Testis (tissue), 3 donors: ENCODE results near the gene PPP1R9A. TPM values are rescaled to one million over a fixed set of nuclear protein-coding genes. Genes with fewer than 3 reads are reported as not detected.

ENCODE experiments used
- DNase-seq: peaks from one replicate; pipeline ENCODE4 v3.0.0-alpha.2; 2019
- H3K27ac ChIP-seq, 2 donors: fragments of 200-600 bp; sonication (generic); one replicate each; pipeline ENCODE4 v1.5.1; 2019
- H3K27me3 ChIP-seq: fragments of 200-600 bp; sonication (generic); one replicate; pipeline ENCODE4 v1.5.1; 2019
- H3K36me3 ChIP-seq: fragments of 200-600 bp; sonication (generic); one replicate; pipeline ENCODE4 v1.5.1; 2017; ENCODE audit warnings: low read depth; ENCODE audit errors: missing control alignments
- H3K4me1 ChIP-seq: fragments of 200-600 bp; sonication (generic); one replicate; pipeline ENCODE4 v1.5.1; 2019
- H3K4me3 ChIP-seq, 2 donors: fragments of 200-600 bp; sonication (generic); one replicate each; pipeline ENCODE4 v1.5.1; 2017 to 2019
- H3K9me3 ChIP-seq: fragments of 200-600 bp; sonication (generic); one replicate; pipeline ENCODE4 v1.5.1; 2017
- CTCF ChIP-seq, 3 experiments: fragments of 450-650 bp in 2 of 3; fragments of 200-600 bp in 1 of 3; sonication (generic) in 1 of 3; IDR thresholded peaks; one replicate each; pipeline ENCODE4 v1.5.1; 2016 to 2019; ENCODE audit warnings: antibody characterized with exemption in 3 of 3, mild to moderate bottlenecking in 2 of 3, moderate library complexity in 1 of 3
- POLR2A ChIP-seq: fragments of 450-650 bp; IDR thresholded peaks from one replicate; pipeline ENCODE4 v1.6.1; 2017; ENCODE audit warnings: antibody characterized with exemption, mild to moderate bottlenecking, moderate library complexity
- WGBS, 2 donors: methylation state at CpG; one replicate each; pipeline ENCODE4 v1.1.5; 2018; 5-methylcytosine and 5-hydroxymethylcytosine counted together
- intact Hi-C: fragments of 100-400 bp; cut with DNase I; formaldehyde crosslinking; loops from one replicate; pipeline ENCODE4 v1.15.1; 2023; ENCODE audit warnings: low total_unique reads
- polyA plus RNA-seq: library from polyadenylated mRNA; stranded (reverse); fragments of 350-450 nt; fragmentation: Illumina TruSeq; extraction: RNeasy Lipid Tissue Mini Kit (QIAGEN cat#74804); gene quantifications from one replicate; pipeline ENCODE4 v1.2.3, GENCODE V29; 2014; ENCODE audit warnings: low read depth, low replicate concordance; ENCODE audit not compliant: insufficient read depth
- total RNA-seq, 2 donors: library from RNA; depleted of rRNA; stranded (reverse); fragments of >200 nt; gene quantifications; one replicate each; pipeline ENCODE4 v1.2.3, GENCODE V29; 2016

The PPP1R9A gene
- total and polyA plus RNA-seq, 3 donors from 2014 or later: 16.7 to 47.8 (median 47.0) TPM

DNA sequence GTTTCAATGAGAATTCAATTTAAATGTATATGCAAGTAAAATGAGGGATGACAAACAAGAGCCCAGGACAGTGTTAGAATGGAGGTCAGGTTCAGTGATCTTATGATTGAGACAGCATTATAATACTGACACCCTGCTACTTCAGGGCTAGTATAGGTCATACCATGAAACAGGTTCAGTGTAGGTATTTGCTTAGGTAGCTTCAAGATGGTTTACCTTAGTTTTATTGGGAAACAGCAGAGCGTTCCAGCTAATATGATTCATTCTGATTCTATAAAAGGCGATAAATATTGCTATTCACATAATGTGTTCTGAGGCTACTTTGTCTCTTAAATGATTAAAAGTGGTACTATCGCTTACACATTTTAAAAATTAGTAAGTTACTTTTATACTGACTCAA is 203.3 kb downstream of the PPP1R9A start:
- H3K4me1 ChIP-seq: no peaks in the 10 kb centered on the region
- 94 to 95% methylated on average over 3 of the region's 3 CpGs for WGBS, 2 donors
- no peak overlapping the region for H3K4me3 ChIP-seq
- TF ChIP-seq CTCF (IDR thresholded peaks at IDR 0.05) (no peak), POLR2A (no peak)
- H3K9me3 ChIP-seq: no peaks in the 10 kb centered on the region
- H3K36me3 ChIP-seq: no peaks in the 10 kb centered on the region
- no peaks in the 10 kb centered on the region for H3K27me3 ChIP-seq
- intact Hi-C loops: no loop called here
- H3K27ac ChIP-seq: no peak overlapping the region
- DNase-seq: no peak

DNA sequence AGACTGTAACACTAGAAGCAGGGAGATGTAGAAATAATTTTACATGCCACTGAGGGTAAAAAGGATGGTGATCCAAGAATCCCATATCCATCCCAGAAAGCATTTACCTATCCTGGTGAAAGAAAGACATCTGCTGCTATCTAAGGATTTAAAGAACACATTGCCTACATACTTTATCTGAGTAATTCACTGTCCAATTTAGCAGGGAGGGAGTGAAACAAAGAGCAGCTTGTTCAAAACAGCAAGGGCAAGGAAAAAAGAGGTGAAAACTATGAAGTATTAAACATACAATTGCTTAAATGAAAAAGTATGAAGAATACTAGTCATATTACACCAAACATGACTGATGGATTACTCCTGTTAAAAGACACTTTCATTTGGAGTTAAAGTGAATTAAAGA is 206.2 kb downstream of the PPP1R9A start:
- no peak overlapping the region for H3K27ac ChIP-seq
- H3K27me3 ChIP-seq: no peaks in the 10 kb centered on the region
- DNase-seq: no peak
- no peaks in the 10 kb centered on the region for H3K4me1 ChIP-seq
- no peaks in the 10 kb centered on the region for H3K36me3 ChIP-seq
- no peak overlapping the region for H3K4me3 ChIP-seq
- intact Hi-C loops: no loop called here
- TF ChIP-seq CTCF (IDR thresholded peaks at IDR 0.05) (no peak), POLR2A (no peak)
- no peaks in the 10 kb centered on the region for H3K9me3 ChIP-seq

DNA sequence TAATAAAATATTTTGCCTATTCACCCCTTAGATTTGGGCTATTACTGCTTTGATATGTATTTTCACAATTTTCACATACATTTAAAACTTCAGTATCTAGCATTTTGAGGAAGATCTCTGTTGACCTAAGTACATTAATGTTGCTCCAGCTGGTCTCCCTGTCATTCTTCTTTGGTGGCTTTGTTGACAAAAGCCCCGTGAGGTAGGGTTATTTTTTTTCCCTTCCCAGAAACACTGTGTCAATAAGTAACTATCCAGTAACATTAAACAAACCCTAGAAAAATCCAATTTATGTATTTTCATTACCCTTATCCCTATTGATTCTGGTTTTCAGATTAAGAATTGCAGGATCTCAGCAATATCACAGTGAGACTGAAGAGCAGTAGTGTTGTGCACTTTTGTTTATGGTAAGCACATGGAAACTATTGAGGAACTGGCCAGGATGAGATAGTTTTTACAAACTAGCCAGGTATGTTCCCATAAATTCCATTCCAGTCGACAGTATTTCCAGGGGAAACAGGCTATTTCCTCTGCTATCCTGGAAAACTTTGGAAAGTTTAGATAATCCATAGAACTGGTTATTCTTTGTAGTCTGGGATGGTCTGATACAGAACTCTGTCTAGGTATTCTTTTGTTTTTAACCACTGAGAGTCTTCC is 218.8 kb downstream of the PPP1R9A start:
- Histone ChIP-seq H3K4me1 (no peaks in the 10 kb centered on the region), H3K27me3 (no peaks in the 10 kb centered on the region), H3K36me3 (no peaks in the 10 kb centered on the region), H3K27ac (no peak overlapping the region), H3K4me3 (no peak overlapping the region), H3K9me3 (no peaks in the 10 kb centered on the region)
- intact Hi-C loops: no loop called here
- TF ChIP-seq POLR2A (no peak), CTCF (IDR thresholded peaks at IDR 0.05) (no peak)
- DNase-seq: no peak
- 66 to 69% methylated on average over 2 of the region's 2 CpGs for WGBS, 2 donors

- H3K4me1 ChIP-seq: no peaks in the 10 kb centered on the region
- H3K27me3 ChIP-seq: no peaks in the 10 kb centered on the region
- no peaks in the 10 kb centered on the region for H3K36me3 ChIP-seq
- WGBS, 2 donors: 89 to 90% methylated on average over 8 to 11 of the region's 11 CpGs
- no peaks in the 10 kb centered on the region for H3K9me3 ChIP-seq
- no peak for TF ChIP-seq POLR2A
- no peak for TF ChIP-seq CTCF (IDR thresholded peaks at IDR 0.05)
- DNase-seq: no peak
- intact Hi-C loops: no loop called here
- no peak overlapping the region for H3K27ac ChIP-seq
- H3K4me3 ChIP-seq: no peak overlapping the region
These were observed 225.1 kb downstream of the PPP1R9A start for GRCh38 chr7:95132500-95132899.

DNA sequence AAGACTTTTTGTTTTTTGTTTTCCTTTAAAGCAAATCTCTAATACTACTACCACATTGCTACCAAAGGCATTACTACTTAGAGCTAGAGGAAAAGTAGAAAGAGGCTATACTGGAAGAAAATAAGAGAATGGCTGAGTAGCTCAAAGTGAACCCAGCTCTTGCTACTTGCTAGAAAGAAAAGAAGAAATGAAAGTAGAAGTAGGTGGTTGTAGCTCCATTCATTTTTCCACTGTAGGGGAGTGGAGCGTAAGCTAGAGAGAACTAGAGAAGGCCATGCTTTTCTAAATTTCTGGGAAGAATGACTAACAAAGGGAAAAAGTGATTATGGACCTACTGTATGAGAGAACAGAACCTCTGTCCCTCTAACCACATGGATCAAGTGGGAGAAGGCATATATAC is 232.5 kb downstream of the PPP1R9A start:
- TF ChIP-seq POLR2A (no peak), CTCF (IDR thresholded peaks at IDR 0.05) (no peak)
- Histone ChIP-seq H3K27me3 (no peaks in the 10 kb centered on the region), H3K27ac (no peak overlapping the region), H3K4me3 (no peak overlapping the region), H3K9me3 (no peaks in the 10 kb centered on the region), H3K4me1 (no peaks in the 10 kb centered on the region), H3K36me3 (no peaks in the 10 kb centered on the region)
- no peak for DNase-seq
- WGBS, 2 donors: 92 to 100% methylated on average over 1 of the region's 1 CpG
- intact Hi-C loops: no loop called here
